ENCODE measurements around the gene MSL2.

- TF ChIP-seq CTCF (IDR thresholded peaks at IDR 0.05; ENCODE audit: low read depth, low read length) (no peak), EZH2phosphoT487 (IDR thresholded peaks at IDR 0.05; ENCODE audit: low read depth) (no peak)
Observed at GRCh38 chr3:136166507-136166906, 29.6 kb downstream of the MSL2 start.
